ENCODE data around the gene PSMD6. TPM values are rescaled to one million over a fixed set of nuclear protein-coding genes. Genes with fewer than 3 reads are reported as not detected.

Gene PSMD6
- total and polyA plus RNA-seq, 2 donors, result 78.9 to 96.5 TPM

GRCh38 chr3:64023861-64024223 lies 548 bp upstream of the PSMD6 start:
- H3K36me3 ChIP-seq (ENCODE audit: control insufficient read depth in 2 of 2, insufficient read depth in 2 of 2, low read length in 1 of 2), result peaks cover 0 to 13% of the 10 kb centered on the region in 2 donors
- peaks cover 0 to 2% of the 10 kb centered on the region in 2 donors for H3K9me3 ChIP-seq (ENCODE audit: control insufficient read depth in 2 of 2, insufficient read depth in 1 of 2, low read length in 1 of 2)
- no peak for DNase-seq (ENCODE audit: low read depth in 6 of 9, low spot score in 9 of 9)
- H3K4me3 ChIP-seq (ENCODE audit: low read length in 2 of 2), result peak overlapping the region in 1 of 2 donors; percentile 95
- H3K27me3 ChIP-seq (ENCODE audit: control insufficient read depth in 2 of 2, insufficient read depth in 1 of 2, low read length in 1 of 2), result peaks cover 0 to 11% of the 10 kb centered on the region in 2 donors
- 85% methylated on average over 5 of the region's 5 CpGs for WGBS
- H3K4me1 ChIP-seq (ENCODE audit: control insufficient read depth in 2 of 2, insufficient read depth in 2 of 2, low read length in 2 of 2), result peaks cover 7 to 9% of the 10 kb centered on the region in 2 donors
- H3K27ac ChIP-seq (ENCODE audit: low read depth in 1 of 2, low read length in 1 of 2), result no peak overlapping the region

DNA sequence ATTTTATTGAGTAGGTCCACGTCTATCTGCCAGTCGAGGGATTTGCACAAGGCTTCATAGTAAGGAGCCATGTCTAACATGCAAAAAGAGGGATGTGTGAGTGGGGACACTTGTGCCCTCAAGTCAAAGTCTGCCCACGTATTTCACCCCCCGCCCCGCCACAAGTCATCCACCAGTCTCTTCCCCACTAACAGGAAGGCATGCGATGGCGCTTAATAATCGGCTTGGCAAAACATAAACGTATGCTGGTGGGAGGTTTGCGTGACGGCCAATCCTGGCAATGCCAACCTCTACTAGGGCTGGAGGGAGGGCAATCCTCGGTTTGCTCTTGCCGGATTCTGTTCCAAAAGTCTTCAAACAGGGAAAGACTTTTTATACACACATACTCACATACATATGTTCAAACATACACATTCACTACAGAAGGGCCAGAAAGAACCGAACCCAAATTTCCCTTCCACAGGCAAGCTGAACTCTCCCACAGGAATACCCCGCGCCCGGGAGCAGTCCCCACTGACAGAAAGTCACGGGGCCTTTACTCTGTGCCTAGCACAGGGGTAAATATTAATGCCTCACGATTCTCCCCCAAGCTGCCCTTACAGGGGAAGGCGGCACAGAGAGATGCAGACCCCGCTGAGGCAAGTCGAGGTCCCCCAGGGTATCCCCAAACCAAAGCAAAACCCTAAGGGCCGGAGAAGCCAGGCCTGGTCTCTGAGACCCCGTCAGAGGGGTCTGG lies 675 bp downstream of the PSMD6 start:
- Histone ChIP-seq H3K9me3 (ENCODE audit: control insufficient read depth in 2 of 2, insufficient read depth in 1 of 2, low read length in 1 of 2) (peaks cover 0 to 2% of the 10 kb centered on the region in 2 donors), H3K36me3 (ENCODE audit: control insufficient read depth in 2 of 2, insufficient read depth in 2 of 2, low read length in 1 of 2) (peaks cover 5 to 25% of the 10 kb centered on the region in 2 donors), H3K27me3 (ENCODE audit: control insufficient read depth in 2 of 2, insufficient read depth in 1 of 2, low read length in 1 of 2) (peaks cover 0 to 3% of the 10 kb centered on the region in 2 donors), H3K4me1 (ENCODE audit: control insufficient read depth in 2 of 2, insufficient read depth in 2 of 2, low read length in 2 of 2) (peaks cover 7 to 9% of the 10 kb centered on the region in 2 donors), H3K27ac (ENCODE audit: low read depth in 1 of 2, low read length in 1 of 2) (peak overlapping the region; percentile 90 to 91), H3K4me3 (ENCODE audit: low read length in 2 of 2) (peak overlapping the region; percentile 82 to 95)
- peak in 5 of 9 donors; percentile 3 to 31 (median 15) for DNase-seq (ENCODE audit: low read depth in 6 of 9, low spot score in 9 of 9)
- 28% methylated on average over 24 of the region's 24 CpGs for WGBS

- Histone ChIP-seq H3K4me3 (ENCODE audit: low read length in 2 of 2) (peak overlapping the region in 1 of 2 donors; percentile 95), H3K9me3 (ENCODE audit: control insufficient read depth in 2 of 2, insufficient read depth in 1 of 2, low read length in 1 of 2) (peaks cover 0 to 2% of the 10 kb centered on the region in 2 donors), H3K4me1 (ENCODE audit: control insufficient read depth in 2 of 2, insufficient read depth in 2 of 2, low read length in 2 of 2) (peaks cover 7 to 9% of the 10 kb centered on the region in 2 donors), H3K27ac (ENCODE audit: low read depth in 1 of 2, low read length in 1 of 2) (no peak overlapping the region), H3K27me3 (ENCODE audit: control insufficient read depth in 2 of 2, insufficient read depth in 1 of 2, low read length in 1 of 2) (no peaks in the 10 kb centered on the region), H3K36me3 (ENCODE audit: control insufficient read depth in 2 of 2, insufficient read depth in 2 of 2, low read length in 1 of 2) (peaks cover 9 to 32% of the 10 kb centered on the region in 2 donors)
- DNase-seq (ENCODE audit: low read depth in 6 of 9, low spot score in 9 of 9), result no peak
- WGBS, result 51% methylated on average over 6 of the region's 6 CpGs
These were observed 1.4 kb downstream of the PSMD6 start for GRCh38 chr3:64021922-64022321.

DNA sequence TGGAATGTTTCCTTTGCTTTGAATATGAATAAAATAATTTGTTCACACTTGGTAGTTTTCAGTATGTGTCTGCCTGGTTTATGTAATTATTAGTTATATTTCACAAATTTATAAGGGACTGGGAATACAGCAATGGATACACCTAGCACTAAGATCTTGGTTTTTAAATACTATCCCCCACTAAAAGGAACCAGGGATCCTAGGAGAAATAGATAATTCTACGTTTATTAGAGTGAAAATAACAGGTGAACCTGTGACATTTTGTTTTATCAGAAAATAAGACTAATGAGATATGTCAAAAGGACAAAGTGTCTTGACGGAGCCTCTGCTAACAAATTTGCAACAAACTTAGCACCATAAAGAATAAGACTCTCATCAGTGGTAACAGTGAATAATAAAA lies 3.4 kb downstream of the PSMD6 start:
- Histone ChIP-seq H3K36me3 (ENCODE audit: control insufficient read depth in 2 of 2, insufficient read depth in 2 of 2, low read length in 1 of 2) (peaks cover 10 to 46% of the 10 kb centered on the region in 2 donors), H3K4me3 (ENCODE audit: low read length in 2 of 2) (no peak overlapping the region), H3K9me3 (ENCODE audit: control insufficient read depth in 2 of 2, insufficient read depth in 1 of 2, low read length in 1 of 2) (peaks cover 0 to 2% of the 10 kb centered on the region in 2 donors), H3K4me1 (ENCODE audit: control insufficient read depth in 2 of 2, insufficient read depth in 2 of 2, low read length in 2 of 2) (peaks cover 7 to 9% of the 10 kb centered on the region in 2 donors), H3K27ac (ENCODE audit: low read depth in 1 of 2, low read length in 1 of 2) (no peak overlapping the region), H3K27me3 (ENCODE audit: control insufficient read depth in 2 of 2, insufficient read depth in 1 of 2, low read length in 1 of 2) (no peaks in the 10 kb centered on the region)
- WGBS, result 97% methylated on average over 2 of the region's 2 CpGs
- DNase-seq (ENCODE audit: low read depth in 6 of 9, low spot score in 9 of 9), result no peak

DNA sequence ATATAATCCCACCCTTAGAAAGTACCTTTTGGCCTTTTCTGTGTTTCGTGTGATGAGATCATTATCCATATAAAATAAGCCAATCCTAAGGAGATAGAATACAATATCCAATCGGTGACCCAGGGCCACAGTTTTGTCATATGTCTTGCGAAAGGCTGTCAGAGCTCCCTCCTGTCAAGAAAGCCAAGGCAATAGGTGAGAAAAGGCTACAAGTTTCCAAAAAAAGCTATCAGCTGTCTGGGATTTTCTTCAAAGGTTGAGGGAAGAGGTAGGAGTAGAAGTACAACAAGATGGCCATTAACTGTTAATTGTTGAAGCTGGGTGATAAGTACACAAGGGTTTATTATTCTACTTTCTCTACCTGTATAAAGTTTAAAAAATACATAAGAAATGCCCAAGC lies 4.0 kb downstream of the PSMD6 start:
- DNase-seq (ENCODE audit: low read depth in 6 of 9, low spot score in 9 of 9), result no peak
- Histone ChIP-seq H3K4me3 (ENCODE audit: low read length in 2 of 2) (no peak overlapping the region), H3K36me3 (ENCODE audit: control insufficient read depth in 2 of 2, insufficient read depth in 2 of 2, low read length in 1 of 2) (peaks cover 16 to 52% of the 10 kb centered on the region in 2 donors), H3K27ac (ENCODE audit: low read depth in 1 of 2, low read length in 1 of 2) (no peak overlapping the region), H3K9me3 (ENCODE audit: control insufficient read depth in 2 of 2, insufficient read depth in 1 of 2, low read length in 1 of 2) (peaks cover 0 to 2% of the 10 kb centered on the region in 2 donors), H3K27me3 (ENCODE audit: control insufficient read depth in 2 of 2, insufficient read depth in 1 of 2, low read length in 1 of 2) (no peaks in the 10 kb centered on the region), H3K4me1 (ENCODE audit: control insufficient read depth in 2 of 2, insufficient read depth in 2 of 2, low read length in 2 of 2) (peaks cover 7 to 9% of the 10 kb centered on the region in 2 donors)
- 95% methylated on average over 3 of the region's 3 CpGs for WGBS

- no peak for DNase-seq (ENCODE audit: low read depth in 6 of 9, low spot score in 9 of 9)
- WGBS, result 97% methylated on average over 3 of the region's 3 CpGs
- no peak overlapping the region for H3K4me3 ChIP-seq (ENCODE audit: low read length in 2 of 2)
- no peak overlapping the region for H3K27ac ChIP-seq (ENCODE audit: low read depth in 1 of 2, low read length in 1 of 2)
- no peaks in the 10 kb centered on the region for H3K27me3 ChIP-seq (ENCODE audit: control insufficient read depth in 2 of 2, insufficient read depth in 1 of 2, low read length in 1 of 2)
- H3K9me3 ChIP-seq (ENCODE audit: control insufficient read depth in 2 of 2, insufficient read depth in 1 of 2, low read length in 1 of 2), result no peaks in the 10 kb centered on the region
- H3K4me1 ChIP-seq (ENCODE audit: control insufficient read depth in 2 of 2, insufficient read depth in 2 of 2, low read length in 2 of 2), result peaks cover under 1 to 3% of the 10 kb centered on the region in 2 donors
- peaks cover 23 to 73% of the 10 kb centered on the region in 2 donors for H3K36me3 ChIP-seq (ENCODE audit: control insufficient read depth in 2 of 2, insufficient read depth in 2 of 2, low read length in 1 of 2)
These were observed 6.2 kb downstream of the PSMD6 start for GRCh38 chr3:64016941-64017620.

- no peaks in the 10 kb centered on the region for H3K4me1 ChIP-seq (ENCODE audit: control insufficient read depth in 2 of 2, insufficient read depth in 2 of 2, low read length in 2 of 2)
- no peak overlapping the region for H3K27ac ChIP-seq (ENCODE audit: low read depth in 1 of 2, low read length in 1 of 2)
These were observed 11.6 kb downstream of the PSMD6 start for GRCh38 chr3:64011685-64012084.

GRCh38 chr3:64010199-64010598 lies 13.1 kb downstream of the PSMD6 start:
- WGBS, result 98% methylated on average over 5 of the region's 5 CpGs
- no peaks in the 10 kb centered on the region for H3K9me3 ChIP-seq (ENCODE audit: control insufficient read depth in 2 of 2, insufficient read depth in 1 of 2, low read length in 1 of 2)
- H3K27ac ChIP-seq (ENCODE audit: low read depth in 1 of 2, low read length in 1 of 2), result no peak overlapping the region

More at GRCh38 chr3:64011685-64012084, 11.6 kb downstream of the PSMD6 start:
- Histone ChIP-seq H3K27me3 (ENCODE audit: control insufficient read depth in 2 of 2, insufficient read depth in 1 of 2, low read length in 1 of 2) (no peaks in the 10 kb centered on the region), H3K36me3 (ENCODE audit: control insufficient read depth in 2 of 2, insufficient read depth in 2 of 2, low read length in 1 of 2) (peaks cover 35 to 90% of the 10 kb centered on the region in 2 donors), H3K4me3 (ENCODE audit: low read length in 2 of 2) (no peak overlapping the region), H3K9me3 (ENCODE audit: control insufficient read depth in 2 of 2, insufficient read depth in 1 of 2, low read length in 1 of 2) (no peaks in the 10 kb centered on the region)
- 93% methylated on average over 5 of the region's 5 CpGs for WGBS
- DNase-seq (ENCODE audit: low read depth in 6 of 9, low spot score in 9 of 9), result no peak

DNA sequence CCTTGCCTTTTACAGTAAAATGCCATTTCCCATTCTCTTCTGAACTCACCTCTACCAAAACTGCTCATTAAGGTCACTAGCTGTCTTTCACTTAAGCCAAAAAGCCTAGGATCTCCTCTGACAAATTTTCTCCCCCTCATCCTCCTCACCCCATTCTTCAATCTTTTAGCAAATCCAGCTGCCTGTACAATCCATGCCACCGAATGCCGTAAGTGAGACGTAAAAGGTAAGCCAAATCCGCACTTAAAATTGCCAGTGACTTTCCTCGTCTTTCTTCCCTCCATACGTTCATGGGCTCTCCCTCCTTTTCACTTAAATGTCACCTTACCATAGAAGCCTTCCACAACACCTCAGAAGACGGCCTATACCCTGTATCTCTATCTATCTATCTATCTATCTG lies 13.8 kb downstream of the PSMD6 start:
- Histone ChIP-seq H3K4me3 (ENCODE audit: low read length in 2 of 2) (no peak overlapping the region), H3K27me3 (ENCODE audit: control insufficient read depth in 2 of 2, insufficient read depth in 1 of 2, low read length in 1 of 2) (no peaks in the 10 kb centered on the region), H3K27ac (ENCODE audit: low read depth in 1 of 2, low read length in 1 of 2) (no peak overlapping the region), H3K36me3 (ENCODE audit: control insufficient read depth in 2 of 2, insufficient read depth in 2 of 2, low read length in 1 of 2) (peaks cover 51 to 91% of the 10 kb centered on the region in 2 donors), H3K9me3 (ENCODE audit: control insufficient read depth in 2 of 2, insufficient read depth in 1 of 2, low read length in 1 of 2) (no peaks in the 10 kb centered on the region), H3K4me1 (ENCODE audit: control insufficient read depth in 2 of 2, insufficient read depth in 2 of 2, low read length in 2 of 2) (no peaks in the 10 kb centered on the region)
- DNase-seq (ENCODE audit: low read depth in 6 of 9, low spot score in 9 of 9), result no peak
- 97% methylated on average over 7 of the region's 7 CpGs for WGBS

More at GRCh38 chr3:64010199-64010598, 13.1 kb downstream of the PSMD6 start:
- no peak for DNase-seq (ENCODE audit: low read depth in 6 of 9, low spot score in 9 of 9)
- H3K36me3 ChIP-seq (ENCODE audit: control insufficient read depth in 2 of 2, insufficient read depth in 2 of 2, low read length in 1 of 2), result peaks cover 49 to 96% of the 10 kb centered on the region in 2 donors
- H3K4me3 ChIP-seq (ENCODE audit: low read length in 2 of 2), result no peak overlapping the region
- no peaks in the 10 kb centered on the region for H3K4me1 ChIP-seq (ENCODE audit: control insufficient read depth in 2 of 2, insufficient read depth in 2 of 2, low read length in 2 of 2)
- no peaks in the 10 kb centered on the region for H3K27me3 ChIP-seq (ENCODE audit: control insufficient read depth in 2 of 2, insufficient read depth in 1 of 2, low read length in 1 of 2)

Data from thymus (tissue), 11 donors.